ENCODE results near the gene NREP.

NREP gene

DNA sequence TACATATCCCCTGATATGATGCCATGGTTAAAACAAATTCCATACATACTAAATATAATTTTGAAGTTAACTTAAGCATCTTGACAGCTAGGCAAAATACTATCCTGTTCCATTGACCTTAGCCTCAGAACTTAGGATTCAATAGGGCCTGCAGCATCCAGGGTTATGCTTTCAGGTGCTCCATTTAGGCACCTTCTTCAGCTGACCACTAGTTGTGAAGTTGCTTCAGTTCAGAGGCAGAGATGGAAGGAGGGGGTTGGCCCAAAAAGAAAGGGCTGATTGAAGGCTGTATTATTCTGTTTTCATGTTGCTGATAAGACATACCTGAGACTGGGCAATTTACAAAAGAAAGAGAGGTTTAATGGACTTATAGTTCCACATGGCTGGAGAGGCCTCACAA is 7.0 kb upstream of the NREP start:
- no peak for DNase-seq

- DNase-seq: no peak
Measured at GRCh38 chr5:111762895-111763294, 5.9 kb upstream of the NREP start.

- DNase-seq: no peak
Measured at GRCh38 chr5:111758284-111758628, 1.3 kb upstream of the NREP start.

DNA sequence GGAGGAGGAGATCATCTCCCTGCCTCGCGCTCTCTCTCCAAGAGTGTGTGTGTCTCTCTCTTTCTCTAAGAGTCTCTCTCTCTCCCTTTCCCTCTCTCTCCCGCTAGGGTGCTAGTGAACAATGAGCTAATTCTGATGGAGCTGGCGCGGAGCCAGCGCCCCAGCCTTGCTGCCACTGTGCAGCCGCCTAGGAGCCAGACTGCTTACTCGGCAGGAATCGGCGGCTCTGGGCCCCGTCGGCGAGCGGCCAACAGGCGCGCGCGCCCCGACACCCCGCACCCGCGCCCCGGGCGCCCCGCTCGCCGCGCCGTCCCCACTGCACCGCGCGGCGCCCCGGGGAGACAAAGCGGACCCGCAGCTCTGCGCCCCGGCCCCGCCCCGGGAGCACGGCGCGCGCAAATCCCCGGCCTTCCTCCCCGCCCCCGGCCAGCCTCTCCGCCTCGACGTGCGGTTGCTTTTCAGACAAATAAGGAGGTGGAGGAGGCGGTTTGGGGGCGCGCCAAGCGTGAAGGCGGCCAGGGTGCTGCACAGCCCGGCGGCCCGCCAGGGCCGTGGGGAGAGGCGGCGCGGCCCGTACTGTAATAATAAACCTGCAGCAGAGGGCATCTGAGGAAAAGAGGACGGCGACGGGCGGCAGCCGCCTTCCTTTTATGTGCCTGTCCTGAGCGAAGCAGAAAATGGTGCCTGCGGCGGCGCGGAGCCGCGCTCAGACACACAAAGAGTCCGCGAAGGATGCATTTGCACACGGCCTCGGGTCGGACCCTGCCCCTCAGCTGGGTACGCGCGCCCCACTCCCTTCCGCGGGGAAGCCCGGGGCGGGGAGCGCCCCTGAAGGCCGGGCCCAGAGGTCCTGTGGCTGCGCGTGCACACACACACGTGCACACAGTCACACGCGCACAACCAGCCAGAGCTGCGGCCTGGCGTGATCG is 625 bp upstream of the NREP start:
- peak; percentile 73 for DNase-seq

DNA sequence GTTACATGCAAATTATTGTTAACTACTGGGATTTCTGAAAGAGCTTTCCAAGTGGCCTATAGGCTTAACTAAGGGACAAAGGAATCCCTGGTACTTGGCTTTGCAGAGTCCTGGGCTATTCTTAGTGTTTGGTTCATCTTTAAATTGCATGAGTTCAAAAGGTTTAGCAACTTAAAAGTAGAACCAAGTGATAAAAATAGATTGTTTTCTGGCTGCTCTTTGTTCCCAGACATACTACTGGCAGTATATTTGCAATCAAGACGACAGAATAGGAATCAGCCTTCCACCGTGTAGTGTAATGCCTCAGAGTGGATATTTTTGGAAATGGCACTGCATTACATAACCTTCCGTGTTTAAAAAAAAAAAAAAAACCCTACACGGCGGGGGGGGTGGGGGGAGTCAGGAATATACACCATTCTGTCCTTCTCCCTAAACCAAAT is 1.0 kb downstream of the NREP start:
- no peak for DNase-seq

DNA sequence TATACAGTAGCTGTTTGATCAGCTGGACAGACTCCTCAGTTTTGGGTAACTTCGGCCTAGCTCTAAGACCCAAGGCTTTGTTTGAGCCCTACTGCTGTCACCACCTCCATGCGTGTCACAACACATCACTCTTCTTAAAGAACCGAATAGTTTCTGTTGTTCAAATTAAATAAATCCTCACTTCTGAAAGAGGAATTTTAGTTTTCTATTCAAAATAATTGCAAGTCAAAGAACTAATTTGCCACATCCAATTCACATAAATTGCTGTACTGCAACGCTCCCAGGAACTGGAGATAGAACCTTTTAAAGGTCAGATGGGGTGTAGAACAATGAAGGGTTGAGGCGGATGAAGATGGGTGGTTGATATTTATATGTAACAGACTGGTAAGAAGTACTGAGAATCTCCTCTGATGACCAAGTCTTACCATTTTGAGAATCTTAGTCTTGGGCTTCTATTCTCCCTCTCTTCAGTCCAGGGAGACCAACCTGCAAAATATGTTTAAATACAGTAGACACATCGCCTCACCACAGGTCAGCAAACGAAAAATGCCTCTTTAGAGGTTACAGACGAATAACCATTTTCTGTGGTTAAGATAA is 1.6 kb downstream of the NREP start:
- no peak for DNase-seq

- no peak for DNase-seq
Measured at GRCh38 chr5:111753884-111754589, 3.0 kb downstream of the NREP start.

DNA sequence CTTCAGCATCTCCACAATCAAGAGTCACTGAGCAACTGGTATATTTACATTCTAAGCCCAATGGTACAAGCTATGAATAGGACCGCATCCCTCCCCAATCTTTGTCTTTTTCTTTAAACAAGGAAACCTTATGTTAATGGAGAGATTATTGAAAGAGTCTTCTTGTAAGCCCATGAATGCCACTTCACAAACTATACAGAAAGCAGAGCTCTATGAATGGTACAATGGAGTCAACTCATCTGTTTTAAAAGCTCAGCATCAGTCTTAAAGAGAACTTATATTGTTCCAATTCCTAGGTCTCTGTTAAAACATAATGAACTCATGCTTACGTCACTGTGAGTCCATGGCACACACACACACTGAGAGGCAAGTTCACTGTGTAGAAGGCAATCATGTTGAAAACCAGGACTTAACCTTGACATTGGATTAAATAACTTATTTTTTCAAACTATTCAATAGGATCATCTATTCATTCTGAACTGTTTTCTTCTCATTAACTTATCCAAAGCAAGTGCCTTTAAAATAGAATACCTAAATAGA is 4.5 kb downstream of the NREP start:
- DNase-seq: no peak

DNA sequence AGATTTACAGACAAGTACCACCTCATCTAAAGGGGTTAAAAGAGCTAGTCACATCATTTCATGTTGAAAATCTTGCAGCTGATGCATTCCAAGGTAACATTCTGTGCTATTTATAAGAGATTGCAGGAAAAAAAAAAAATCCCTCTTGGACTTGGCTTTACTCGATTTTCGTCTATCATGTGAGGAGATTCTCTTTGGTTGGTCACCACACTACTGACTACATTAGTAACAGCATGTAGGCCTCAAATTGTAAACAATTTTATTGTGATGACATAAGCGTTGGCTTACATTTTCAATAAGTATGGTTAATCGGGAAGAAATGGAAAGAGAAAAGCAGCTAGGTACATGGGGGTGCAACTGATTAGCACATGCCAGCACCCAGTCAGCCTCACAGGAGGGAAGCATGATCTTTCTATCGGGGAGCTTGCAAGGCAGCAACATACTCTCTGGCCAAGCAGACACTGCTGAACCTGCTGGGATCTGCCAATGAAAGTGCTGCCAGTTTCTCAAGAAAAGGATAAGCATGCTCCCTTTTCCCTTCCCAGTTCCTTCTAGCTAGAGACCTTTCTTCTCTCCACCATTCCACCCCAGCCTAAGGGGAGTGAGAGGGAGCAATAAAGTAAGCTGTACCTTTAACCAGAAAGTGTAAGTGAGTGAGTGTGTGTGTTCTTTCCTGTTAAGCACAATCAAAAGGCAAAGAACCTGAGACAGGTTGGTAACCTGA is 7.5 kb downstream of the NREP start:
- DNase-seq: no peak

DNA sequence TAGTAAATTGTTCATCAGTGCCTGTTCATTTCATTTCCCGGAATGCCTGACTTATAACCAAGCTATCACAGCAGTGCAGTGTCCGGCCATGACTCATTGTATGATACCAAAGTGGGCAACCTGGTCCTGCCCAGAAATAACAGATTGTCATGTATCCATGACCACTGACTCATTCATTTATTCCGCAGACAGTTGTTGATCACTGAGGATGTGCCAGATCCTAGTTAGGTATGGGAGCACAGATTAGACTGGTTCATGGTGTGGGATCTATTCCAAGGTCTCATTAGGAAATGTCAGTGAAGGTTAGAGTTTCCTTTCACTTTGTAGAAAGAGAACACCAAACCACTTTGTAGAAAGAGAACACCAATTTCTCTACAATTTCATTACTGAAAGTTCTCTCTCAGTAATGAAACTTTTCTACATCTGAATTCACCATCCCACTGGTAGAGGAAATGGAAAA is 8.7 kb downstream of the NREP start:
- DNase-seq: no peak

GRCh38 chr5:111747337-111747736 is 9.7 kb downstream of the NREP start:
- DNase-seq: no peak

DNA sequence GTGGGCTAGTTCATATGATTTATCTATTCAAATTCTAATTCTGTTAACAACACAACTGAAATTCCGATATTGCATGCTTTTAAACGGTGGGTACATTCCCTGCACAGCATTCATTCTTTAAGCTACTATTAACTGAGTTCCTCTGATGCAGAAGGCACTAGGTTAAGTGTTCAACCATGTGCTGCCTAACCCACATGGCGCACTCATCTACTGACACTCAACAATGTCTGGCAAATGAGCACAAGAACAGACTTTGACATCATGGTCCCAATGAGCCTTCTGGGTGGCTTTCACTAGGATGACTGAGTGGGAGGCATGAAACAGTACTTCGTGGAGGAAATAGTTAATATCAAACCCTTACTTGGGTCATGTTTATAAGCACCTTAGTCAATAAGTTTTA is 10.2 kb downstream of the NREP start:
- no peak for DNase-seq

GRCh38 chr5:111745075-111745739 is 11.8 kb downstream of the NREP start:
- no peak for DNase-seq

GRCh38 chr5:111744455-111744854 is 12.5 kb downstream of the NREP start:
- no peak for DNase-seq

- DNase-seq: no peak
Measured at GRCh38 chr5:111743988-111744387, 13.0 kb downstream of the NREP start.

- no peak for DNase-seq
Measured at GRCh38 chr5:111743512-111743911, 13.5 kb downstream of the NREP start.

DNA sequence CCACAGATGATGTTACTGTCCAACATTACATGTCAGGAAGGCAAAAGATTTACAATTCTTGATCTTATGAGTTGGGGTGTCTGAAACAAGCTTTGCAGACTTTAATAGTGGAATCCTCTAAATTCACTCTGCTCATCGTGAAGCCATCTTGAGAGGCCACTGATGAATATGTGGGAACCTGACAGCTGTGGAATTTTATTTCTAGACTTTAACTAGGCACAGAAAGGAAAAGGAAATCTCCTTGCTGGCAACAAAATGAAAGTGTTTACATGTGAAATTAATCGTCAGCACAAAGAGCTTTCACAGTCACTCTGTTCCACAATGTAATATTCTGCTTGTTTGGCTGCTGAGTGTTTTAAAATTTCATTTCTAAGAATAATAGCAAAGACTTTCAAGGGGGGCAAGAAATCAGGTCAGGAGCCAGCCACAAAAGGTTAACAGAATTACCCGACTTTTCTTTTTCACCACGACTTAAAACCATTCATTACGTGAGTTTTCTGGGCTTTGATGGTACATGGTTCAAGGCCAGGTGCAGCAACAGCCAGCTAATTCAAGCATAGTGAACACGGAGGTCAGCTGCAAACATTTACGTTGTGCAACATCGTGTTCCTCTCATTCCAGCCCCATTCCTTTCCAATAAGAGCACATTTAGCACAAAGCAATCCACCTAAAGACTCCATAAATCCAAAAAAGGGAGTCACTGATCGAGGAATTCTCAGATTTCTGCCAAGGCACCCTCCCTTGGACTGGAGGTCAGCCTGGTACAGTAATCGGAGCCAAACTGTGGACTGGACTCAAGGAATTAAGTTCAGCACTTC is 14.6 kb downstream of the NREP start:
- DNase-seq: no peak

- no peak for DNase-seq
Measured at GRCh38 chr5:111741278-111741677, 15.7 kb downstream of the NREP start.

DNA sequence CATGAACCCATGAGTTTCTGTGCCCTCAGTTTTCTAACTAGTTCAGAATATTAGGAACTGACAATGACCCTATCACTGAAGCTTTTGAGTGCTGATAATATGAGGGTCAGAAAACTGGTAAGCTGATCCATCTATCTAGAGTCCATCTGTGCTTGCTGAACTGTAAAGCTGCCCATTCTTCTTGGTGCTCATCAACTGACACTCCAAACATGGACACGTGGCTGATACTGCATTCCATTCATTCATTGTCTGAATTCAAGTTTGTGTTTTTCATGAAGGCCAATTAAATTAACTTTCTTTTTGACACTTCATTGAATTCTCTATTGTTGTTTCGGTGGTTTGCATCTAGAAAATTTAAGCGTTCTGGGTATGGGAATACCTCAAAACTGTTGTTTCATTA is 17.6 kb downstream of the NREP start:
- no peak for DNase-seq

DNA sequence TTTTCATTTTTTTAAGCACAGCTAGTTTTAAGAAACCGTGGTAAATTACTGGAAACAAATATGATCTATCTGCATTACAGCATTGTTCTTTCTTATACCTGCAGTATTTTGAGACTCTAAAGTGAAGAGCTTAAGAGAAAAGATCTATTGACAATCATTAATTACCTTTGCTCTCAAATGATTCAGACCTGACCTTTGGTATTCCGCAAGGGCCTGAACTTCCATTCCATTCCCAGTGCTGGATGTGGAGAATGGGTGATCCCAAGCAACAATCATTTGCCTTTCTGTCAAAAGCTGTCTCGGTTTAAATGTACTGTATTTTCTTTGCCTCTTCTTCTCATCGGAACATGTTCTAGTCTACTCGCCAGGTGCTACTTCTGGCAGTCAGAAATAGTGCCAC is 18.9 kb downstream of the NREP start:
- no peak for DNase-seq

- no peak for DNase-seq
Measured at GRCh38 chr5:111737716-111738115, 19.3 kb downstream of the NREP start.
